ENCODE results near the gene G6PD.
"Not testable (repeated sequence)": the region's sequence is repeated elsewhere in the genome, so short reads cannot be mapped to it uniquely, and the experiment has no call there.

Gene G6PD

DNA sequence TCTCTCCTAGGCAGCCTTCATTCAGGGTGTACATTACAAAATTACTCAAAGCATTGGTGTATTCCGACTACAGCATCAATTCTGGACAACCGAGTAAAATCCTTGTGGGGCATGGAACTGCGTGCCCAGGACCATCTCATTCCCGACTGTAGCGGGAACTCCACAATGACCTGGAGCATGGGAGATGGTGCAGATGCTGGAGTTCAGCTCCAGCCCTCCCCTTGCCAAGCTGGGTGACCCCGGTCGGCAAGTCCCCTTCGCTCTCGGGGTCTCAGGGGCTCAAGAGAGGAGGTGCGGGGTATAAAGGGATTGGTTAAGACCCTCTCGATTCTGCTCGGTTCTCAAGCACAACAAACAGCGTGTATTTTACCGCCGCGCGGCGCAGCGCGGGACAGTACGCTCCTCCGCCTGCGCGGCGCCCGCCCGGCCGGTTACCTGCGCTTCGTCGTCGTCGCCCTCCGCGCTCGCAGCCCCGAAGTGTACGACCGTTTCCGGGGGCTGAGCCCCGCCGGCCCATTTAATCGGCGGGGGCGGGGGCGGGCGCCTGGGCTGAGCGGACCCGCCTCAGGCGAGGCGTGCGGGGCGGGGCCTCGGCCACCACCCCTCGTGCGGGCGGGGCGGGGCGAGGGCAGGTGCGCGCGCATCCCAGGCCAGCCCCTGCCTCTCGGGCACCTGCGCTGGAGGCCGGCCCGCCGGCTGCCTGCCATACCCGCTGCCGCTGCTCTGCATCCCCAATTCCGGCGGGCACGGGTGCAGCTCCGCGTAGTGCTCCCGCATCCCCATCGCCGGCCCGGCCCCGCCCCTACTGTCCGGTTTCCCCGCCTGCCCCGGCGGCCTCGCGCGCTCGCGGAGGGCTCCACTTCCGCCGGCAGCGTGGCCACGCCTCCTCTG is at the start of gene G6PD:
Gene G6PD (minus strand): TSS at position 493 of the 891 bp plus-strand sequence. CDS start 691 bp downstream, outside the sequence.
- peaks cover 10% of the 10 kb centered on the region for H3K36me3 ChIP-seq (ENCODE audit: control insufficient read depth, insufficient read depth, low read length, severe bottlenecking)
- peak within 1 kb of the TSS; percentile 92 for H3K9ac ChIP-seq (ENCODE audit: low read length)
- H3K9me3 ChIP-seq (ENCODE audit: control insufficient read depth, low read length): peaks cover 4% of the 10 kb centered on the region
- peak; percentile 80 for DNase-seq (ENCODE audit: low read depth)
- H3K4me3 ChIP-seq (ENCODE audit: low read length): peak within 1 kb of the TSS; percentile 86
- no peaks in the 10 kb centered on the region for H3K27me3 ChIP-seq (replicated peaks; ENCODE audit: control insufficient read depth, insufficient read depth, low read length)
- peaks cover 41% of the 10 kb centered on the region for H3K4me1 ChIP-seq (ENCODE audit: control insufficient read depth, insufficient read depth, low read length)

- Histone ChIP-seq H3K9me3 (ENCODE audit: control insufficient read depth, low read length) (no peaks in the 10 kb centered on the region), H3K27me3 (replicated peaks; ENCODE audit: control insufficient read depth, insufficient read depth, low read length) (peaks cover 32% of the 10 kb centered on the region), H3K9ac (ENCODE audit: low read length) (no peak overlapping the region), H3K4me1 (ENCODE audit: control insufficient read depth, insufficient read depth, low read length) (peaks cover 10% of the 10 kb centered on the region), H3K4me3 (ENCODE audit: low read length) (no peak overlapping the region), H3K36me3 (ENCODE audit: control insufficient read depth, insufficient read depth, low read length, severe bottlenecking) (no peaks in the 10 kb centered on the region)
- DNase-seq (ENCODE audit: low read depth): peak; percentile 11
Observed at GRCh38 chrX:154595559-154596249, 49.1 kb upstream of the G6PD start.

GRCh38 chrX:154594491-154594890 is 47.8 kb upstream of the G6PD start:
- Histone ChIP-seq H3K4me1 (ENCODE audit: control insufficient read depth, insufficient read depth, low read length) (peaks cover 10% of the 10 kb centered on the region), H3K4me3 (ENCODE audit: low read length) (no peak overlapping the region), H3K9ac (ENCODE audit: low read length) (no peak overlapping the region), H3K9me3 (ENCODE audit: control insufficient read depth, low read length) (no peaks in the 10 kb centered on the region), H3K36me3 (ENCODE audit: control insufficient read depth, insufficient read depth, low read length, severe bottlenecking) (no peaks in the 10 kb centered on the region), H3K27me3 (replicated peaks; ENCODE audit: control insufficient read depth, insufficient read depth, low read length) (peaks cover 32% of the 10 kb centered on the region)
- DNase-seq (ENCODE audit: low read depth): no peak

- no peak for DNase-seq (ENCODE audit: low read depth)
- no peaks in the 10 kb centered on the region for H3K36me3 ChIP-seq (ENCODE audit: control insufficient read depth, insufficient read depth, low read length, severe bottlenecking)
Observed at GRCh38 chrX:154593201-154593600, 46.6 kb upstream of the G6PD start.

DNA sequence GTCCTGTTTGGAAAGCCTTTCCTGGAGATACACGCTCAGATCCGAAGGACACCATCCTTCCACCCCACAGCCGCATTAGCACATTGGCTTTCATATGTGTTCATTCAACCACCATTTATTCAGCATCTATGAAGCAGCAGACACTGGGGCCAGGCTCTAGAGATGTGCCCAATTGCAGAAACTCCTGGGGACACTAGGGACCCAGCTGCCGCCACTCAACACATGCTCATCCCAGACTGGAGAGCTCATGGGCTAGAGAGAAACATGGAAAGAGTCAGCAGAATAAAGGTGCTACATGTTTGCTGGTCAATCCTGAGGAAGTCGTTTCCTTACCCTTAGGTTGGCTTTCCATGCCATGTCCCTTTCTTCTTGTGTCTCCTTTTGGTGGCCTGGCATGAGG is 45.9 kb upstream of the G6PD start:
- no peak for DNase-seq (ENCODE audit: low read depth)
- H3K36me3 ChIP-seq (ENCODE audit: control insufficient read depth, insufficient read depth, low read length, severe bottlenecking): no peaks in the 10 kb centered on the region
- no peaks in the 10 kb centered on the region for H3K9me3 ChIP-seq (ENCODE audit: control insufficient read depth, low read length)
- H3K27me3 ChIP-seq (replicated peaks; ENCODE audit: control insufficient read depth, insufficient read depth, low read length): peaks cover 32% of the 10 kb centered on the region
- no peak overlapping the region for H3K9ac ChIP-seq (ENCODE audit: low read length)
- H3K4me3 ChIP-seq (ENCODE audit: low read length): no peak overlapping the region
- peaks cover 10% of the 10 kb centered on the region for H3K4me1 ChIP-seq (ENCODE audit: control insufficient read depth, insufficient read depth, low read length)

More at GRCh38 chrX:154593201-154593600, 46.6 kb upstream of the G6PD start:
- no peaks in the 10 kb centered on the region for H3K9me3 ChIP-seq (ENCODE audit: control insufficient read depth, low read length)
- no peak overlapping the region for H3K4me3 ChIP-seq (ENCODE audit: low read length)
- H3K27me3 ChIP-seq (replicated peaks; ENCODE audit: control insufficient read depth, insufficient read depth, low read length): peaks cover 32% of the 10 kb centered on the region
- no peak overlapping the region for H3K9ac ChIP-seq (ENCODE audit: low read length)
- peaks cover 10% of the 10 kb centered on the region for H3K4me1 ChIP-seq (ENCODE audit: control insufficient read depth, insufficient read depth, low read length)

DNA sequence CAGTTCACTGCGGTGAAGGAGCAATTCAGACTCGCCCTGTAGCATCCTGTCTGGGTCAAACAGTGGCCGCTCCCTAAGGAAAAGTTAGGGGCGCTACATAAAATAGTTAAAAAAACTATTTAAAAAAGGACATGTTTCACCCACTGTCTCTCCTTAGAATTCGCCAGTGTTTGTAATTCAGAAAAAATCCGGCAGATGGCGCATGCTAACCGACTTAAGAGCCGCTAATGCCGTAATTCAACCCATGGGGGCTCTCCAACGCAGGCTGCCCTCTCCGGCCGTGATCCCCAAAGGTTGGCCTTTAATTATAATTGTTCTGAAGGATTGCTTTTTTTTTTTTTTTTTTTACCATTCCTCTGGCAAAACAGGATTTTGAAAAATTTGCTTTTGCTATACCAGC is 43.8 kb upstream of the G6PD start:
- not testable (repeated sequence) for H3K36me3 ChIP-seq (ENCODE audit: control insufficient read depth, insufficient read depth, low read length, severe bottlenecking); H3K9ac ChIP-seq (ENCODE audit: low read length); H3K9me3 ChIP-seq (ENCODE audit: control insufficient read depth, low read length); DNase-seq (ENCODE audit: low read depth); H3K4me1 ChIP-seq (ENCODE audit: control insufficient read depth, insufficient read depth, low read length); H3K4me3 ChIP-seq (ENCODE audit: low read length)
- peaks cover 31% of the 10 kb centered on the region for H3K27me3 ChIP-seq (replicated peaks; ENCODE audit: control insufficient read depth, insufficient read depth, low read length)

DNA sequence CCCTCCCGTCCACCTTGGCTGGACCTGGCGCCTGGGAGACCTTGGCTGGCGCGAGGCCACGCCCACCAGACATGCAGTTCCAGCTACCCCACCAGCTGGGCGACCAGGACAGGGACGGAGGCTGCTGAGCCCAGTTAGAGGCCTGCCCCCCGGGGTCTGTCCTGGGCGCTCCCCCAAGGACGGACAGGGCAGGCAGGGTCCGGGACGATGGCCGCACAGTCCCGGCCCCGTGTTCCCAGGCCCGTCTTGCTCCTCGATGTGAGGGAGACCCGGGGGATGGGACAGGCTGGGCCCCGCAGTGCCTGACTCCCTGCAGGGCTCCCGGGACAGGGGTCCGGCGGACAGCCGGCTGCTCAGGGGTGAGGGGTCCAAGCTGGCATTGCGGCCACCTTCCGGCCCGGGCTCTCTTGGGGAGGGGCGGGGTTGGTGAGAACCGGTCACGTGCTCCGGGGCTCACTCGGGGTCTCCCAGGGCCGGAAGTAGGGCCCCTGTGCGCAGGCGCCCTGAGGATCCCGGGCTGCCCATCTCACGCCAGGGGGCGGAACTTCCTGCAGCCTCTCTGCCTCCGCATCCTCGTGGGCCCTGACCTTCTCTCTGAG is 38.0 kb upstream of the G6PD start, which contains the start of gene CTAG1A:
Gene CTAG1A (plus strand): TSS at position 549 of the 599 bp plus-strand sequence. CDS start 74 bp downstream, outside the sequence.
- not testable (repeated sequence) for H3K4me1 ChIP-seq (ENCODE audit: control insufficient read depth, insufficient read depth, low read length); DNase-seq (ENCODE audit: low read depth); H3K27me3 ChIP-seq (replicated peaks; ENCODE audit: control insufficient read depth, insufficient read depth, low read length); H3K9ac ChIP-seq (ENCODE audit: low read length); H3K9me3 ChIP-seq (ENCODE audit: control insufficient read depth, low read length); H3K4me3 ChIP-seq (ENCODE audit: low read length); H3K36me3 ChIP-seq (ENCODE audit: control insufficient read depth, insufficient read depth, low read length, severe bottlenecking)

GRCh38 chrX:154582994-154583393 is 36.3 kb upstream of the G6PD start:
- not testable (repeated sequence) for DNase-seq (ENCODE audit: low read depth); H3K9me3 ChIP-seq (ENCODE audit: control insufficient read depth, low read length); H3K4me1 ChIP-seq (ENCODE audit: control insufficient read depth, insufficient read depth, low read length); H3K36me3 ChIP-seq (ENCODE audit: control insufficient read depth, insufficient read depth, low read length, severe bottlenecking); H3K4me3 ChIP-seq (ENCODE audit: low read length); H3K9ac ChIP-seq (ENCODE audit: low read length); H3K27me3 ChIP-seq (replicated peaks; ENCODE audit: control insufficient read depth, insufficient read depth, low read length)

DNA sequence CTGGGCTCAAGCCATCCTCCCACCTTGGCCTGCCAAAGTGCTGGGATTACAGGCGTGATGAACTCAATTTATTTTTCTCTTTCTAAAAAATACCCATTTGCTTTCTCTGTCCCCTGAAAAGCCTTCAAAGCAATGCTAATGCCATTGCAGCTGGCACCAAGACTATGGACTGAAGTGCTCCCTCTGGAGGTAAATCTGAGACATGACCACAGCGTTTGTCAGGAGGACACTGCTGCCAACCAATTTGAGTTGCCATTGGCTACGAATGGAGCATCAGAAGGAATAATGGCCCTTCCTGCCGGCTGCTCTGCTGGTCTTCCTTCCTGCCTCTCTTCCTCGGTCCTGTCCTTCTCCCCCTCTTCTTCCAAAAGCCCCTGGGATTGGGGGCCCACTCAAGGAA is 28.4 kb upstream of the G6PD start:
- H3K36me3 ChIP-seq (ENCODE audit: control insufficient read depth, insufficient read depth, low read length, severe bottlenecking); H3K9me3 ChIP-seq (ENCODE audit: control insufficient read depth, low read length); H3K4me1 ChIP-seq (ENCODE audit: control insufficient read depth, insufficient read depth, low read length); H3K9ac ChIP-seq (ENCODE audit: low read length); H3K27me3 ChIP-seq (replicated peaks; ENCODE audit: control insufficient read depth, insufficient read depth, low read length); DNase-seq (ENCODE audit: low read depth); H3K4me3 ChIP-seq (ENCODE audit: low read length): not testable (repeated sequence)

DNA sequence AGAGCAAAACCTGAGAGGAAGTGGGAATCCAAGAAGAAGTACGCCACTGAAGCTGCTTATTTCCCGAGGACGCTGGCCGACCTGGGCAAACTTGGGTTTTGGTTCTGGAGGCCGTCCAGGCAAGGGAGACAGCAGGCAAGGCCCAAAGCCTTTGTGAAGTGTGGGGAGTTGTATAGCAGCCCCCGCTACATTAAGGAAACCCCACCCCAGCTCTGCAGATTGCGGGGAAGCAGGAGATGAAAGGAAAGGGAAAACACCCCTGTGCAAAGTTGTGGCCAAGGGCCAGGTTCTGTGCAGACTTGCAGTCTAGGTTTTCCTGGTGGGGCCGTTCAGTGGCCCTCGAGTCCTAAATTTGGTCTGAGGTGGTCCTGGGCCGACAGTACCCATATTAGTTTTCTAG is 26.4 kb upstream of the G6PD start:
- not testable (repeated sequence) for H3K9me3 ChIP-seq (ENCODE audit: control insufficient read depth, low read length); H3K4me1 ChIP-seq (ENCODE audit: control insufficient read depth, insufficient read depth, low read length); H3K27me3 ChIP-seq (replicated peaks; ENCODE audit: control insufficient read depth, insufficient read depth, low read length); H3K4me3 ChIP-seq (ENCODE audit: low read length); H3K9ac ChIP-seq (ENCODE audit: low read length); DNase-seq (ENCODE audit: low read depth); H3K36me3 ChIP-seq (ENCODE audit: control insufficient read depth, insufficient read depth, low read length, severe bottlenecking)

DNA sequence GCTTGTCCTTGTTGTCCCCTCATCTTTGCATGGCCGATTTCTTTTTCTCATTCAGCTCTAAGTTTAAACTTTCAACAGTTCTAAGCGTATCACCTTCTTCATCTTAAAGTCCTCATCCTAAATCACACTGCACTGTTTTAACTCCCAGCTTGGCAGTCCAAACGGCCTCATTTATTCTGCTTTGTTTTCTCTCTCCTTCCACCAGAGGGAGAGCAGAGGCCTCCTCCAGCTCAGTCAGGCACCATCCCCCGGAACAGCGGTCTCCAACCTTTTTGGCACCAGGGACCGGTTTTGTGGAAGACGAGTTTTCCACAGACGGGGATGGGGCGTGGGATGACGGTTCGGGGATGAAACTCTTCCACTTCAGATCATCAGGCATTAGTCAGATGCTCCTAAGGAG is 23.7 kb upstream of the G6PD start:
- not testable (repeated sequence) for DNase-seq (ENCODE audit: low read depth); H3K4me3 ChIP-seq (ENCODE audit: low read length); H3K9ac ChIP-seq (ENCODE audit: low read length); H3K36me3 ChIP-seq (ENCODE audit: control insufficient read depth, insufficient read depth, low read length, severe bottlenecking); H3K4me1 ChIP-seq (ENCODE audit: control insufficient read depth, insufficient read depth, low read length); H3K9me3 ChIP-seq (ENCODE audit: control insufficient read depth, low read length); H3K27me3 ChIP-seq (replicated peaks; ENCODE audit: control insufficient read depth, insufficient read depth, low read length)
